GM12891 (cell line): ENCODE data around the gene ZSWIM6.

Source experiments
- DNase-seq: peaks from one replicate; pipeline ENCODE4 v3.0.0; 2011; ENCODE audit warnings: low spot score; ENCODE audit not compliant: insufficient read length
- FAIRE-seq: peaks from 2 replicates; lab custom pipeline; 2011; peaks lifted over from hg19 to GRCh38; lab: Jason Lieb, UNC
- PAX5 ChIP-seq: IDR thresholded peaks from 2 replicates; pipeline ENCODE4 v1.6.1; 2011; ENCODE audit warnings: low read length, moderate library complexity, mild to moderate bottlenecking; ENCODE audit not compliant: insufficient read depth, severe bottlenecking
- POLR2A ChIP-seq: IDR thresholded peaks from 2 replicates; pipeline ENCODE4 v1.6.1; 2011; ENCODE audit warnings: low read depth, low read length, control low read depth
- POLR2AphosphoS5 ChIP-seq: IDR thresholded peaks from 2 replicates; pipeline ENCODE4 v1.6.1; 2011; ENCODE audit warnings: low read depth, low read length, control low read depth
- POU2F2 ChIP-seq: IDR thresholded peaks from 2 replicates; pipeline ENCODE4 v1.6.1; 2011; ENCODE audit warnings: low read depth, mild to moderate bottlenecking, control low read depth, low read length, moderate library complexity
- SPI1 ChIP-seq: IDR thresholded peaks from 2 replicates; pipeline ENCODE4 v1.6.1; 2011; ENCODE audit warnings: low read depth, low read length, control low read depth
- TAF1 ChIP-seq: IDR thresholded peaks from 2 replicates; pipeline ENCODE4 v1.6.1; 2011; ENCODE audit warnings: low read depth, low read length, control low read depth

ZSWIM6 gene

DNA sequence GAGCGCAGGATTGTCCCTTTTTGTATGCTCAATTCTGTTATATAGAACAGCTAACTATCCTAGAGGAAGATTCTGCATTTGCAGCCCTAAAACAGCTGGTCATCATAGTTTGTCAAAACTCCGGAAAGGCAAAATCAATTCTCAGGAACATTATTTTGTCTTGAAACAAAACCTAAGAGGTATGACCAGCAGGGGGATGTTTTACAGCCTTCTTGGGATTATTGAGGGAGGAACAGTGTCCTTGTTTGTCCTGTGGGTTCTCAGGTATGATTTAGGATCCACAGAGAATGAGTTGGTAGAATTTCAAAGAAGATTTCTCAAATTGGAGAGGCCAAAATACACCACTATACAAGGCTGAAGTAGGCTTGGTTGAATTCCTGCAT lies 136.4 kb downstream of the ZSWIM6 start:
- no peak for FAIRE-seq
- DNase-seq, result no peak
- TF ChIP-seq POLR2AphosphoS5 (no peak), TAF1 (no peak)

DNA sequence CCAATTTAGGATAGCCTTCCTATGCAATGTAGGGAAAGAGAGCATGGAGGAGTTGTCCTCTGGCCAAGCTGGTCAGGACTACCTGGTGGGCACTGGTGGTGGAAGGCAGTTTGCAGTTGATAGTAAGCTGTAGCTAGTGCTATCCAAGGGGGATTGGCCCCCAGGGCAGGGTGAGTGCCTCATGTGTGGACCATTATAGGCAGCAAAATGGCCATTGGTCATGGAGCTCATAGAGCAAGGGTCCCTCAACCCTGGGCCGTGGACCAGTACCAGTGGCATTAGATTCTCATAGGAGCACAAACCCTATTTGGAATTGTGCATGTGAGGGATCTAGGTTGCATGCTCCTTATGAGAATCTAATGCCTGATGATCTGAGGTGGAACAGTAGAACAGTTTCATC lies 139.3 kb downstream of the ZSWIM6 start:
- no peak for DNase-seq
- no peak for FAIRE-seq
- TF ChIP-seq PAX5, result no peak
- no peak for TF ChIP-seq TAF1

DNA sequence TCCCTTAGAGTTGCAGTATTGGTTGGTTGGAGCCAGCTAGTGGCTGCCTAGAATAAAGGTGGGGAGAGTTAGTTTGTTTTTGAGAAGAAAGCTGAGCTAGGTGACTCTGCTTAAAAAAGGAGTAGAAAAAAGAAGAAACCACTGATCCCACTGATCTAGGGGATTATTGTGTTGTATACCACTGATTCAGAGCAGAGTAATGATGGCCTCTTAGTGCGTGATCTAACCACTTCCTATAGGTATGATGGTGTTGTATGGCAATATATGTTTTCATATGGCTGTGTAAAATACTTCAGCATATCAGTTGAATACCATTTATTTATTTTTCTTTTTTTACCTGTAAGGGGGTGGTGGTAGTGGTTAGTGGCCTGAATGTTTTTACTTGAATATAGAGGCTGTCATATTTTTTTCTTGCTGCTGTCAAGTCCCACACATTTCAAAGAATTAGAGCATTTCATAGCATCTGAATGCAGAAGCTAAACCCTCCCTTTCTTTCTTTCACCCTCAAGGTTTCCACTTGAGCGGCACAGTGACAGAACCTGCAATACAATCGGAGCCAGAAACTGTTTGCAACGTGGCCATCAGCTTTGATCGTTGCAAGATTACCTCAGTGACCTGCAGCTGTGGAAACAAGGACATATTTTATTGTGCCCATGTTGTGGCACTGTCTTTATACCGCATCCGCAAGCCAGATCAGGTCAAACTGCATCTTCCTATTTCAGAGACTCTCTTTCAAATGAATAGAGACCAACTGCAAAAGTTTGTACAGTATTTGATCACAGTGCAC lies 140.3 kb downstream of the ZSWIM6 start:
- no peak for FAIRE-seq
- no peak for TF ChIP-seq TAF1
- no peak for TF ChIP-seq POU2F2
- TF ChIP-seq POLR2AphosphoS5, result no peak
- TF ChIP-seq SPI1, result no peak
- no peak for TF ChIP-seq PAX5
- no peak for TF ChIP-seq POLR2A
- no peak for DNase-seq

DNA sequence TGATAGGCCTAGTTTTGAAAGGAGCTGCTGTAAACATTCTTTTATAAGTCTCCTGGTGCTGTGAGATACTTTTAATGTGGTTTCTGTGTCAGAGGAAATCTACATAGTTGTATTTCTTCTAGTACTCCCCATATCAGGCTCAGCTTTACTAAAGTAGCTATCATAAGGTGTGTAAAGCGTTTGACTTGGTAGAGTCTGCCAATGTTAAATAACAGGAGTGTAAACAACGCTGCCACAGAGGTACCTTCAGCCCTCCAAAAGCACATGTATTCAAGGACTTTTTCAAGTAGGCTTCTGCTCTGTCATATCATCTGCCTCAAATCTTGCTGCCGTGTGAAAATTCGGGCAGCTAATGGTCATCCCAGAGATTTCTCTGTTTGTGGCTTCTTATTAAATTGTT lies 142.7 kb downstream of the ZSWIM6 start:
- TF ChIP-seq TAF1, result no peak
- no peak for DNase-seq
- FAIRE-seq, result no peak

DNA sequence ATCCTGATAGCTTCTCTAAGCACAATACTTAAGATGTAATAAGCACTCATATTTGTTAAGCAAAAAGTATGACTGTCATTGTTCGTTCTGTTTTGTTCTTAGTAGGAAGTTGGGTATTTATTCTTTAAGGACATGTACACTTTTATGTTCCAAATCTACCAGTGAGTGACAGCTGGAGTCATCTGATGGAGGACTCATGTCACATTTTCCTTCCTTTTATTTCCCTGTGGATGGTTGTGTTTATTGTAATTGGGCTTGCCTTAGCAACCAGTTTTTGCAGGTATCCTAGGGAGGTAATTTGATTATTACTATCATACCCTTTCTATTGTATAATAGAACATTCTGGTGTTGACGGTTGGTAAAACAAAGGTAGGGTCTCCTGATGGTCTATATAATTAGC lies 145.7 kb downstream of the ZSWIM6 start:
- DNase-seq (no peak), FAIRE-seq (no peak)
- TF ChIP-seq SPI1 (no peak), POLR2AphosphoS5 (no peak), TAF1 (no peak), PAX5 (no peak)

DNA sequence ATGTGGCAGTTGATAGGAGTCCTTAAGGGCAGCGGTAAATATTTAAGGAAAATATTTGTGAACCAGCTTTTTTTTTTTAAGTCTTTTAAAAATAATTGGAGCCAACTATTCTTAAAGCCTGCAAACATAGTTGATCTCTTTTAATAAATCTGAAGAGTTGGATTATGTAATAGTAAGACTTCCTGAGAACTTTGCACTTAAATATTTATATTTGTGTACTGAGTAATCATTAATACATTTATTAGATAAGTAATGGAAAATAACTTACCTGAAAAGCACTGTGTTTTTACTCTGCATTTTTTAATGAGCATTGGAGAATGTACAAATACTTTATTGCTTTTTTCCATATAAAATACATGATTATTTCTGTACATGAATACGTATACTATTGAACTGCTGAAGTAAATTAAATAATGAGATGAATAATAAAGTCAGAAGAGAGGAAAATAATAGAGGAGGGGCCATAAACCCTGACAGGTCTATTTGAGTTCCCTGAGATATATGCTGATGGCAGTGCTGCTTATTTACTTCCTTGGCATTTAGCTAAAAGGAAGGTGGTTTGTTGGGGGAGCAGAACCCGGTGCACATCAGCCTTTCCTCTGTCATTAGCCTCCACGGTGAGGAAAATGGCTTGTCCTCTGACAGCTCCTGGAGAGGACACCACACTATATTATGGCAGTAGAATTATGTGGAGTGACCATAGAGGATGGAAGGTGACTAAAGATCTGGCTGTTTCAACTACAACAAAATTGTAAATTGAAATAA lies 148.0 kb downstream of the ZSWIM6 start:
- DNase-seq (no peak), FAIRE-seq (no peak)

DNA sequence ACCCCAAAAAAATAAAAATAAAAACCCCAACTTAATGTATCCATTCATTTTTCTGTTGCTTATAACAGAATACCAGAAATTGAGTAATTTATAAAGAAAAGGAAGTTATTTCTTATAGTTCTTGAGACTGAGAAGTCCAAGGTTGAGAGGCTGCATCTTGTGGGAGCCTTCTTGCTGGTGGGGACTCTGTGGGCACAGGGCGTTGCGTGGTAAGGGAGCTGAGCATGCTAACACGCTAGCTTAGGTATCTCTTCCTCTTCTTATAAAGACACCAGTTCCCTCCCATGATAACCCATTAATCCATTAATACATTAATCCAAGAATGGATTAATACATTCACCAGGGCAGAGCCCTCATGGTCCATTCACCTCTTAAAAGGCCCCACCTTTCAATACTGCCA lies 150.9 kb downstream of the ZSWIM6 start:
- TF ChIP-seq POLR2A (no peak), POU2F2 (no peak), SPI1 (no peak), PAX5 (no peak), TAF1 (no peak), POLR2AphosphoS5 (no peak)
- DNase-seq, result no peak
- no peak for FAIRE-seq

More for the DNA sequence above, 148.0 kb downstream of the ZSWIM6 start:
- TF ChIP-seq POU2F2, result no peak
- no peak for TF ChIP-seq POLR2A
- no peak for TF ChIP-seq TAF1

DNA sequence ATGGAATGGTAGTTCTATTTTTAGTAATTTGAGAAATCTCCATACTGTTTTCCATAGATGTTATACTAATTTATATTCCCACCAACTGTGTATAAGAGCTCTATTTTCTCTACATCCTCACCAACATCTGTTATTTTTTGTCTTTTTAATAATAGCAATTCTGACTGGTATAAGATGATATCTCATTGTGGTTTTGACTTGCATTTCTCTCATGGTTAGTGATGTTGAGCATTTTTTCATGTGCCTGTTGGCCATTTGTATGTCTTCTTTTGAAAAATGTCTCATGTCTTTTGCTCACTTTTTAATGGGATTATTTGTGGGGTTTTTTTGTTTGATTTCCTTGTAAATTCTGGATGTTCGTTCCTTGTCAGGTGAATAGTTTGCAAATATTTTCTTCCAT lies 154.4 kb downstream of the ZSWIM6 start:
- TF ChIP-seq PAX5 (no peak), TAF1 (no peak), POLR2AphosphoS5 (no peak), POU2F2 (no peak), POLR2A (no peak), SPI1 (no peak)
- no peak for FAIRE-seq
- DNase-seq, result no peak

DNA sequence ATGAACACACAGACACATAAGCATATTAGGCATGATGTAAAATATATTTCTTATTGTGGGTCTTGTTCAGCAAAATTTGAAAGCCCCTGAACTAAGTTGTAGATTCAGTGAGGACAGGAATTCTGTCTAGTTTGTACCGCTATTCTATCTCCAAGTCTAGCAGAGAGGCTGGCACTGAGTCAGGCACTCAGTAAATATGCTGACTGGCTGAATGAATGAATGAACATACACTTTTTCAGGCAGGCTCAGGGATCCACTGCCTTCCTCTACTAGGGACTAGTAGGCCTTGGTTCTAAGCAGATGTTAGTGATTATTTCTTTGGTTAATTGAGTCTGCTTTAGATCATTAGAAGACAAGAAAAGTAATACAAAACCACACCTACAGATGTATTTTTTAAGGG lies 157.5 kb downstream of the ZSWIM6 start:
- no peak for FAIRE-seq
- no peak for DNase-seq
- TF ChIP-seq SPI1, result no peak
- no peak for TF ChIP-seq POU2F2
- no peak for TF ChIP-seq POLR2A
- no peak for TF ChIP-seq TAF1
- TF ChIP-seq PAX5, result no peak
- no peak for TF ChIP-seq POLR2AphosphoS5

DNA sequence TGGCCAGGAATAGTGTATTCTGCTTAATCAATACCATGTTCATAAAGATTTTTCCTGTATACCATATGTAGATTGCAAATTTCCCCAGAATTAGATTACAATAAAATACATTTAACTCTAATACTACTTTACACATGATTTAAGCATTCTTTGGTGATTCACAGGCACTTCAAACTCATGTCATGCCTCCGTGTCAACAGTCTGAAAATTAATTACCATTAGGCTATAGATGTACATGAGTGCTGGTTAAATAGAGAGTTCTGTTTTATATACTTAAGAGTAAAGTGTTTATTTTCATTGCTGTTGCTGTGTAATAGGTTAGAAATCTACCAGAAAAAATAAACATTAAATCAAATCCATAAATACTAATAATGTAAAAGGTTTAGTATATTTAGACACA lies 159.8 kb downstream of the ZSWIM6 start:
- no peak for TF ChIP-seq POU2F2
- TF ChIP-seq SPI1, result no peak
- TF ChIP-seq PAX5, result no peak
- no peak for TF ChIP-seq POLR2A
- TF ChIP-seq POLR2AphosphoS5, result no peak
- no peak for TF ChIP-seq TAF1

More for the DNA sequence above, 159.8 kb downstream of the ZSWIM6 start:
- no peak for DNase-seq
- no peak for FAIRE-seq
